Peyer's patch (tissue), 4 donors: Measurements from ENCODE around the gene ZNF507.

Source experiments
- POLR2A ChIP-seq, 2 donors: fragments of 450-650 bp; IDR thresholded peaks; one replicate each; pipeline ENCODE4 v1.5.1; 2017; ENCODE audit warnings: antibody characterized with exemption in 2 of 2, mild to moderate bottlenecking in 2 of 2, moderate library complexity in 2 of 2
- TF ChIP-seq, protein P1 (sequence below), 6 experiments: fragments of 450-650 bp in 4 of 6; fragments of 200-600 bp in 2 of 6; sonication (generic) in 1 of 6; IDR thresholded peaks; one replicate each; pipeline ENCODE4 v1.5.1; 2017 to 2019; ENCODE audit warnings: antibody characterized with exemption in 6 of 6, mild to moderate bottlenecking in 3 of 6, moderate library complexity in 1 of 6

DNA sequence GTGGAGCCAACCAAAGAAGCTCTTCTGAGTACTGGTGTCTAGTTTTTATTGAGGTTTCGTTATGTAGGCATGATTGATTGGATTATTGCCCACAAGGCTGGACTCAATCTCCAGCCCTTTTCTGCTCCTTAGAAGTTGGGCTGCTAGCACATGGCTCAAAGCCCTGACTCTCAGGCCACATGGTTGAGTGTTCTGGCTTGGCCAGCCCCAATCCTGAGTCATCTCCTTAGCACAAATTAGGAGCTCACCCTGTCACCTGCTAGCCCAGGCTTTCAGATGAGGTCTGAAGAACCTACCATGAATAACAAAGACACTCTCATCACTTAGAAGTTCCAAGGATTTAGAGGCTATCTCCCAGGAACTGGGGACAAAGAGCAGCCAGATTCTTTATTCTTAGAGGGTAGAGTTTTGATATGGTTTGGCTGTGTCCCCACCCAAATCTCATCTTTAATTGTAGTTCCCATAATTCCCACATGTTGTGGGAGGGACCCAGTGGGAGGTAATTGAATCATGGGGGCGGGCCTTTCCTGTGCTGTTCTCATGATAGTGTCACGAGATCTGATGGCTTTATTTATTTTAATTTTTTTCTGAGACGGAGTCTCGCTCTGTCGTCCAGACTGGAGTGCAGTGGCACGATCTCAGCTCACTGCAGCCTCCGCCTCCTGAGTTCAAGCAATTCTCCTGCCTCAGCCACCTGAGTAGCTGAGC, 71.5 kb downstream of the ZNF507 start:
- TF ChIP-seq, protein P1, sequence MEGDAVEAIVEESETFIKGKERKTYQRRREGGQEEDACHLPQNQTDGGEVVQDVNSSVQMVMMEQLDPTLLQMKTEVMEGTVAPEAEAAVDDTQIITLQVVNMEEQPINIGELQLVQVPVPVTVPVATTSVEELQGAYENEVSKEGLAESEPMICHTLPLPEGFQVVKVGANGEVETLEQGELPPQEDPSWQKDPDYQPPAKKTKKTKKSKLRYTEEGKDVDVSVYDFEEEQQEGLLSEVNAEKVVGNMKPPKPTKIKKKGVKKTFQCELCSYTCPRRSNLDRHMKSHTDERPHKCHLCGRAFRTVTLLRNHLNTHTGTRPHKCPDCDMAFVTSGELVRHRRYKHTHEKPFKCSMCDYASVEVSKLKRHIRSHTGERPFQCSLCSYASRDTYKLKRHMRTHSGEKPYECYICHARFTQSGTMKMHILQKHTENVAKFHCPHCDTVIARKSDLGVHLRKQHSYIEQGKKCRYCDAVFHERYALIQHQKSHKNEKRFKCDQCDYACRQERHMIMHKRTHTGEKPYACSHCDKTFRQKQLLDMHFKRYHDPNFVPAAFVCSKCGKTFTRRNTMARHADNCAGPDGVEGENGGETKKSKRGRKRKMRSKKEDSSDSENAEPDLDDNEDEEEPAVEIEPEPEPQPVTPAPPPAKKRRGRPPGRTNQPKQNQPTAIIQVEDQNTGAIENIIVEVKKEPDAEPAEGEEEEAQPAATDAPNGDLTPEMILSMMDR (IDR thresholded peaks at IDR 0.05) = no peak
- no peak for TF ChIP-seq POLR2A (IDR thresholded peaks at IDR 0.05)
